Panc1 (cell line): ENCODE data around the gene ZSCAN21. TPM values are rescaled to one million over a fixed set of nuclear protein-coding genes. Genes with fewer than 3 reads are reported as not detected.

Experiments
- ATAC-seq: fragments of 200-7000 bp; cut with Tn5 transposase; 2 replicates; pipeline ENCODE4 v1.9.1; 2020; ENCODE audit warnings: mild to moderate bottlenecking, moderate library complexity
- BruUV-seq: library from RNA; stranded (reverse); fragments of 400-500 nt; replicated peaks from 2 replicates; lab custom pipeline; 2021; lab: Mats Ljungman, UMichigan
- CTCF ChIA-PET: fragments of 300-600 bp; sonication (Branson Sonifier 250); formaldehyde crosslinking; loops from one replicate; lab custom pipeline; 2022; ENCODE audit warnings: antibody characterized with exemption; lab: Charles Lee
- POLR2A ChIA-PET: fragments of 300-600 bp; sonication (Branson Sonifier 250); formaldehyde crosslinking; loops from one replicate; lab custom pipeline; 2022; ENCODE audit warnings: antibody characterized with exemption; lab: Charles Lee
- DNase-seq: peaks from one replicate; pipeline ENCODE4 v3.0.0-alpha.2; 2010; ENCODE audit warnings: low read depth, low spot score
- H3K27ac ChIP-seq: 2 replicates; pipeline ENCODE4 v1.5.1; 2011; ENCODE audit warnings: mild to moderate bottlenecking, low read length, inconsistent platforms
- H3K27me3 ChIP-seq: fragments of 200-500 bp; sonication (Bioruptor generic); 2 replicates; pipeline ENCODE4 v1.6.0; 2014; ENCODE audit warnings: low read length, inconsistent platforms; ENCODE audit not compliant: control insufficient read depth, insufficient read depth
- H3K36me3 ChIP-seq: fragments of 200-500 bp; sonication (Bioruptor generic); 2 replicates; pipeline ENCODE4 v1.5.1; 2014; ENCODE audit warnings: inconsistent platforms, mild to moderate bottlenecking, low read length, moderate library complexity; ENCODE audit not compliant: control insufficient read depth, insufficient read depth
- H3K4me1 ChIP-seq: 2 replicates; pipeline ENCODE4 v1.5.1; 2011; ENCODE audit warnings: inconsistent platforms, mild to moderate bottlenecking, low read length, moderate library complexity; ENCODE audit not compliant: control insufficient read depth, insufficient read depth
- H3K4me3 ChIP-seq, 2 experiments: 2 replicates each; pipeline ENCODE4 v1.5.1; 2011 to 2012; ENCODE audit warnings: low read depth in 2 of 2, low read length in 2 of 2, mild to moderate bottlenecking in 2 of 2, inconsistent platforms in 1 of 2, moderate library complexity in 1 of 2
- H3K9me3 ChIP-seq: fragments of 200-500 bp; sonication (Bioruptor generic); 2 replicates; pipeline ENCODE4 v1.5.1; 2014; ENCODE audit warnings: low read depth, mild to moderate bottlenecking, inconsistent platforms, low read length, moderate library complexity; ENCODE audit not compliant: control insufficient read depth, insufficient read depth
- CTCF ChIP-seq: fragments of 450-650 bp; IDR thresholded peaks from 2 replicates; pipeline ENCODE4 v1.5.1; 2017; ENCODE audit warnings: mild to moderate bottlenecking
- POLR2AphosphoS5 ChIP-seq: IDR thresholded peaks from 2 replicates; pipeline ENCODE4 v1.6.1; 2012; ENCODE audit warnings: mild to moderate bottlenecking, low read depth, low read length, moderate library complexity
- SIN3A ChIP-seq: IDR thresholded peaks from 2 replicates; pipeline ENCODE4 v1.6.1; 2012; ENCODE audit warnings: low read depth, mild to moderate bottlenecking, low read length, moderate library complexity, borderline replicate concordance; ENCODE audit not compliant: insufficient read depth
- TCF7L2 ChIP-seq: IDR thresholded peaks from 2 replicates; pipeline ENCODE4 v1.6.1; 2011; ENCODE audit warnings: mild to moderate bottlenecking, low read depth, low read length, inconsistent platforms
- in situ Hi-C: cut with HindIII; loops from 2 replicates; pipeline ENCODE4 v1.10.0; 2016; ENCODE audit warnings: low sequenced_read_pairs, low pct_unique_long_range_greater_than_20kb
- intact Hi-C: fragments of 100-400 bp; cut with micrococcal nuclease; formaldehyde crosslinking; loops from one replicate; pipeline ENCODE4 v1.10.0; 2022; ENCODE audit not compliant: unreplicated experiment
- total RNA-seq: library from RNA; stranded (reverse); gene quantifications from one replicate; pipeline ENCODE4 v1.2.1, GENCODE V29; 2021; ENCODE audit not compliant: unreplicated experiment
- TF ChIP-seq, protein P1 (sequence below), 2 experiments: IDR thresholded peaks; 2 replicates each; pipeline ENCODE4 v1.6.1; 2011 to 2012; ENCODE audit warnings: low read depth in 2 of 2, control low read depth in 1 of 2, low read length in 1 of 2, mild to moderate bottlenecking in 1 of 2, moderate library complexity in 1 of 2; ENCODE audit not compliant: insufficient read depth in 1 of 2

ZSCAN21 gene
- total RNA-seq, 1 experiment from 2014 or later, result 13.4 TPM

DNA sequence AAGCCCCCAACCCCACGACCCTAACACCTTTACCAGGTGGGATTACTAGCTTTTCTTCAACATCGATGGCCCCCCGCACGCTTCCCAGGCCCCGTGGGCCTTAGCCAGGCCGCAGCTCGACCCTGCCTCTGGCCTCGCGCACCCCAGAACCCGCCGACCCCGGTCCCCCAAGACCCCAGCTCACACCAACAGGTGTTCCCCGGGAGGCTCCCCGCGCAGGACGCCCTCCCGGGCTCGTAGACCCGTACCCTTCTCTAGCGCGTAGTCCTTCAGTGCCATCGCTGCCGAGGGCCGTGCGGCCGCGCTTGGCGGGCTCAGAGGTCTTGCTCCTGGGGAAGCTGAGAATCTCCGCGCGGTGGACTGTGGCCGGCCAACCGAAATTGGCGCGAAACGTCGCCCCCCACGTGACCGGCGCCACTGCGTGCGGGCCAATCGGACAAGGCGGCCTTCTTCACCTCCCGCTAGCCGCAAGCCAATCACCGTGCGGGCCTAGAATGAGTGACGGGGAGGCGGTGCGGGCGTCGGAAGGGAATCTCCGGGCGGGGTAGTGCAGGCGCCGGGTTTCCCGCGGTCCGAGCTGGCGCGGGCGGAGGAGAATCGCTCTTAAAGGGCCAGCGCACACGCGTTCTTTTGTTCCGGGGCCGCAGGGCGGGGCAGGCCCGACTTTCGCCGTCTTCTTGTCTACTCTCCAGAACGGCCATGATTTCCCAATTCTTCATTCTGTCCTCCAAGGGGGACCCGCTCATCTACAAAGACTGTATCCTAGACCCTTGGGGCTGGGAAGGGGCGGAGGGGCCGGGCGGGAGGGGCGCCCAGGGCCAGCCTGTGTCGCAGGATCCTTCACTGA, 51.7 kb downstream of the ZSCAN21 start, which contains the start of the genes AP4M1 and MCM7:
Gene AP4M1 (plus strand): TSS at position 628 of the 847 bp plus-strand sequence. CDS start 72 bp downstream, at position 700.
Gene MCM7 (minus strand): TSS at position 382 of the 847 bp plus-strand sequence. CDS start 103 bp downstream, at position 279.
- ChIA-PET POLR2A (interaction anchor here (0.6 to 1.5 kb wide), 12 partner anchors 12 to 597 kb away, joined by 3 to 17 read pairs (median 6); partner anchors contain the start of gene ZKSCAN5), CTCF (interaction anchor here (0.6 to 1.3 kb wide), 2 partner anchors 23 to 28 kb away, joined by 4 to 5 read pairs; no protein-coding TSS in a partner anchor)
- no peaks in the 10 kb centered on the region for H3K9me3 ChIP-seq
- peaks cover 32% of the 10 kb centered on the region for H3K36me3 ChIP-seq
- intact Hi-C loops (no loop called here), in situ Hi-C loops (no loop called here)
- peak within 1 kb of the TSS; percentile 82 to 89 for H3K4me3 ChIP-seq
- H3K27me3 ChIP-seq, result no peaks in the 10 kb centered on the region
- H3K27ac ChIP-seq, result peak within 1 kb of the TSS; percentile 93
- ATAC-seq, result peak; percentile 90
- TF ChIP-seq, protein P1, sequence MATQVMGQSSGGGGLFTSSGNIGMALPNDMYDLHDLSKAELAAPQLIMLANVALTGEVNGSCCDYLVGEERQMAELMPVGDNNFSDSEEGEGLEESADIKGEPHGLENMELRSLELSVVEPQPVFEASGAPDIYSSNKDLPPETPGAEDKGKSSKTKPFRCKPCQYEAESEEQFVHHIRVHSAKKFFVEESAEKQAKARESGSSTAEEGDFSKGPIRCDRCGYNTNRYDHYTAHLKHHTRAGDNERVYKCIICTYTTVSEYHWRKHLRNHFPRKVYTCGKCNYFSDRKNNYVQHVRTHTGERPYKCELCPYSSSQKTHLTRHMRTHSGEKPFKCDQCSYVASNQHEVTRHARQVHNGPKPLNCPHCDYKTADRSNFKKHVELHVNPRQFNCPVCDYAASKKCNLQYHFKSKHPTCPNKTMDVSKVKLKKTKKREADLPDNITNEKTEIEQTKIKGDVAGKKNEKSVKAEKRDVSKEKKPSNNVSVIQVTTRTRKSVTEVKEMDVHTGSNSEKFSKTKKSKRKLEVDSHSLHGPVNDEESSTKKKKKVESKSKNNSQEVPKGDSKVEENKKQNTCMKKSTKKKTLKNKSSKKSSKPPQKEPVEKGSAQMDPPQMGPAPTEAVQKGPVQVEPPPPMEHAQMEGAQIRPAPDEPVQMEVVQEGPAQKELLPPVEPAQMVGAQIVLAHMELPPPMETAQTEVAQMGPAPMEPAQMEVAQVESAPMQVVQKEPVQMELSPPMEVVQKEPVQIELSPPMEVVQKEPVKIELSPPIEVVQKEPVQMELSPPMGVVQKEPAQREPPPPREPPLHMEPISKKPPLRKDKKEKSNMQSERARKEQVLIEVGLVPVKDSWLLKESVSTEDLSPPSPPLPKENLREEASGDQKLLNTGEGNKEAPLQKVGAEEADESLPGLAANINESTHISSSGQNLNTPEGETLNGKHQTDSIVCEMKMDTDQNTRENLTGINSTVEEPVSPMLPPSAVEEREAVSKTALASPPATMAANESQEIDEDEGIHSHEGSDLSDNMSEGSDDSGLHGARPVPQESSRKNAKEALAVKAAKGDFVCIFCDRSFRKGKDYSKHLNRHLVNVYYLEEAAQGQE (IDR thresholded peaks at IDR 0.05; ENCODE audit: insufficient read depth in 1 of 2, low read depth in 2 of 2, low read length in 1 of 2), result no peak
- no peak for TF ChIP-seq SIN3A
- no peak for TF ChIP-seq CTCF
- TF ChIP-seq TCF7L2, result no peak
- TF ChIP-seq POLR2AphosphoS5, result peak; percentile 52; the same call in 1 of the 2 replicates
- BruUV-seq, result no TSS peak
- peaks cover 20% of the 10 kb centered on the region for H3K4me1 ChIP-seq
- DNase-seq, result peak; percentile 90

- Histone ChIP-seq H3K27me3 (no peaks in the 10 kb centered on the region), H3K27ac (peak overlapping the region; percentile 90), H3K9me3 (no peaks in the 10 kb centered on the region), H3K4me1 (peaks cover 15% of the 10 kb centered on the region), H3K36me3 (peaks cover 18% of the 10 kb centered on the region), H3K4me3 (peak overlapping the region; percentile 82 to 89)
- no peak for TF ChIP-seq CTCF
- TF ChIP-seq SIN3A, result no peak
- TF ChIP-seq, protein P1 (IDR thresholded peaks at IDR 0.05; ENCODE audit: insufficient read depth in 1 of 2, low read depth in 2 of 2, low read length in 1 of 2), result no peak
- TF ChIP-seq TCF7L2, result no peak
- TF ChIP-seq POLR2AphosphoS5, result no peak
- BruUV-seq, result no TSS peak
- DNase-seq (no peak), ATAC-seq (no peak)
- ChIA-PET CTCF (interaction anchor here (1.3 kb wide), 1 partner anchor 9 kb away, joined by 4 read pairs; no protein-coding TSS in a partner anchor), POLR2A (interaction anchor here (0.6 to 1.0 kb wide), 3 partner anchors 17 to 951 kb away, joined by 3 read pairs; no protein-coding TSS in a partner anchor)
- intact Hi-C loops (no loop called here), in situ Hi-C loops (no loop called here)
These were observed 53.6 kb downstream of the ZSCAN21 start for GRCh38 chr7:100102950-100103840.
